ENCODE results near the gene FOXB2.

The FOXB2 gene

DNA sequence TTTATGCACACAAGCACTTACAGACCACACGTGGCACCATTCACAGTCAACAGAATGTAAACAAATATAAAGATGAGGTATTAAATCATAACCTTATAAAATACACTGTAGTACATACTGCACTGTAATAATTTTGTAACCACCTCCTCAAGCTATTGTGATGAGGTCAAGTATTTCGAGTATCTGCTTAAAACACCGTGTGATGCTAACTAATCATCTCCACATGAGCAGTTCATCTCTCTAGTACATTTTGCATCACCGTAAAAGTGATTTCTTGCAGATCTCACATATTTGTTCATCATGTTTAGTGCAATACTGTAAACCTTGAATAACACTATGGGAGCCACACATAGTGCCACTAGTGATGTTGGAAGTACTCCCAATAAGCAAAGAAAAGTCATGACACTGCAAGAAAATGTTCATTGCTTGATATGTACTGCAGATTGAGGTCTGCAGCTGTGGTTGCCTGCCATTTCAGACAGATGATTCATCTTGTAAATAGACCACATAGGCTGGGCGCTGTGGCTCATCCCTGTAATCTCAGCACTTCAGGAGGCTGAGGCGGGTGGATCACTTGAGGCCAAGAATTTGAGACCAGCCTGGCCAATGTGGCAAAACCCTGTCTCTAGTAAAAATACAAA is 44.3 kb downstream of the FOXB2 start:
- DNase-seq (ENCODE audit: low read depth, low spot score): peak; percentile 15

DNA sequence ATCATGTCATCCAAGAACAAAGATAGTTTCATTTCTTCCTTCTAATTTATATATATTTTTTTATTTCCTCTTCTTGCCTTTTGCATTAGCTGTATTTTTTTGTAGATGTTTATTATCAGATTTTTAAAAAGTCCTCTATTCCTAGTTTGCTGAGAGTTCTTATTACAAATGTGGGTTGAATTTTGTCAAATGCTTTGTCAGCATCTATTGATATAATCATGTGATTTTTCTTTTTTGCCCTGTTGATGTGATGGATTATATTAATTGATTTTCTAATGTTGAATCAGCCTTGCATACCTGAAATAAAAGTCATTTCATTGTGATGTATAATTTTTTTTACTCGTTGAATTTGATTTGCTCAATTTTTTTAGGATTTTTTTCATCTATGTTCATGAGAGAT is 46.9 kb downstream of the FOXB2 start:
- no peak for DNase-seq (ENCODE audit: low read depth, low spot score)
